GM21447 (cell line): ENCODE data around the gene KIF20B.
"Not testable (repeated sequence)": the region's sequence is repeated elsewhere in the genome, so short reads cannot be mapped to it uniquely, and the experiment has no call there.

Experiments used
- ATAC-seq: cut with Tn5 transposase; IDR thresholded peaks from one replicate; pipeline ENCODE4 v1.9.1; 2021; ENCODE audit not compliant: unreplicated experiment

The KIF20B gene

GRCh38 chr10:89690027-89690426 is 11.4 kb upstream of the KIF20B start:
- no peak for ATAC-seq

- ATAC-seq: no peak
Measured at GRCh38 chr10:89692416-89692815, 9.0 kb upstream of the KIF20B start.

GRCh38 chr10:89693176-89693575 is 8.2 kb upstream of the KIF20B start:
- ATAC-seq: no peak

GRCh38 chr10:89695307-89695706 is 6.1 kb upstream of the KIF20B start:
- no peak for ATAC-seq

GRCh38 chr10:89697946-89698345 is 3.4 kb upstream of the KIF20B start:
- ATAC-seq: no peak

GRCh38 chr10:89699581-89700064 is 1.8 kb upstream of the KIF20B start:
- ATAC-seq: no peak

DNA sequence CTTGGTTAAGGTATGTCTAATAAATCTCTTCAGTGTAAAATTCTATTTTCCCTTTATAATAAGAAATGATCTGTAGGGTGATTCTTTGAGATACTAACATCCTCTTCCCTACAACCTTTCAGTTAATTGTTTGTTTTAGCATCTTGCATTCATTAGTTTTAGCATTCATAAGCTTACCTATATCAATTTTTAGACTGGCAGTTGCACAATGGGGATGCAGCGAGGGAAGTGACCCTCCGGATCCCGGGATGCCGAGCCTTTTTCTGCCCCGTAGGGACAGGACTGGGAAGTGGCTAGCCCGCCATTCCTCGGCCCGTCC is 508 bp upstream of the KIF20B start:
- no peak for ATAC-seq

DNA sequence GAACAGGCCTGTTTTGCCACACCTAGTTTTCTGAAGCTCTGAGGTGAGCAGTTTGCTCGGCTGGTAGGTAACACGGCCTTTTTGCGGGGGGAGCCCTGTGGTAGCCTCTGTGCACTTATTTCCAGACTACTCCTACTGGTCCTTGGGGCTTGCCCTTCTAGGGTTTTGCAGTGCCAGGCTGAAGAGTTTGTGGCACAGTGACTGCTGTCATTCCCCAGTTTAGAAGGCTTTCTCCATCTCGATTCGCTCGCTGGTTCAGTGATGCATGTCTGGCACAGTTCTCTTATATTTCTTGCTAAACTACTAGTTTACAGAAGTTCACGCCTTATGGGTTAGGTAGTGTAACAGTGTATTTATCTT is 711 bp downstream of the KIF20B start:
- no peak for ATAC-seq

DNA sequence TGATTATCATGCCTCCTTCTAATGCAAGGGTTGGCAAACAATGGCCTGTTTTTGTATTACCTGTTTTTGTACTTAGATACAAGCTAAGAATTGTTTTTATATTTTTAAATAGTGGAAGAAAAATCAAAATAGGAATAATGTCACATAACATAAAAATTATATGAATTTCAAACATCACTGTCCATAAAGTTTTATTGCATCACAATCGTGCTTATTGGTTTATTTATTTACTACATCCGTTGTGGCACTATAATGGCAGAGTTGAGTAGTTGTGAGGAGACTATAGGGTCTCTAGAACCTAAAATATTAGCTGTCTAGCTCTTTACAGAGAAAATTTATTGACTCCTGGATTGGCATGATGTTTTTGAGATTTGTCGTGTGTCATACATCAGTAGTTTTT is 4.1 kb downstream of the KIF20B start:
- no peak for ATAC-seq

- no peak for ATAC-seq
Measured at GRCh38 chr10:89706011-89706410, 4.6 kb downstream of the KIF20B start.

DNA sequence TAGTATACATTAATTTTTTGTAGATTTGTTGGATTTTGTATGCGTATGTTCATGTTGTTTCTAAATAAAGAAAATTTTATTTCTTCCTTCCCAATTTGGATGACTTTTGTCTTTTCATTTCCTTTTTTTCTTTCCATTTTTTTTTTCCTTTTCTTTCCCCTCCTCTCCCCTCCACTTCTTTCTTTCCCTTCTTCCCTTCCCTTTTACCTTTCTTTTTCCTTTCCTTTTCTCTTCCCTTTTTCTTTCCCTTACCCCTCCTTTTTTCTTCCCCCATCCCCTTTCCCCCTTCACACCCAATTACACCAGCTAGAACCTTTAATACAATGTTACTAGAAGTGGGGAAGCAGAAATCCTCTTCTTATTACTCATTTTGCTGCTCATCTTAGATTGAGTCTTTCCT is 6.0 kb downstream of the KIF20B start:
- no peak for ATAC-seq

DNA sequence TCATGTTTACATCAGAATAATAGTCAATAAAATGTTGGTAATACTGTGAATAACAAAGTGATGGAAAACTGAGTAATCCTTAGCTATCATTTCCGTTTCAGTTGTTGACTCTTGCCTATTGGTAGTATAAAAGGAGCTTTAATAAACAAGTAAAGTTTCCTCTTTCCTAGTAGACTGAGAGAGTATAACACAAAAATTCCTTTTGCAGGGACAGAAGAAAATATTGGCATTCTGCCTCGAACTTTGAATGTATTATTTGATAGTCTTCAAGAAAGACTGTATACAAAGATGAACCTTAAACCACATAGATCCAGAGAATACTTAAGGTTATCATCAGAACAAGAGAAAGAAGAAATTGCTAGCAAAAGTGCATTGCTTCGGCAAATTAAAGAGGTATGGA is 9.4 kb downstream of the KIF20B start:
- ATAC-seq: no peak

GRCh38 chr10:89734616-89735015 is 33.2 kb downstream of the KIF20B start:
- ATAC-seq: no peak

DNA sequence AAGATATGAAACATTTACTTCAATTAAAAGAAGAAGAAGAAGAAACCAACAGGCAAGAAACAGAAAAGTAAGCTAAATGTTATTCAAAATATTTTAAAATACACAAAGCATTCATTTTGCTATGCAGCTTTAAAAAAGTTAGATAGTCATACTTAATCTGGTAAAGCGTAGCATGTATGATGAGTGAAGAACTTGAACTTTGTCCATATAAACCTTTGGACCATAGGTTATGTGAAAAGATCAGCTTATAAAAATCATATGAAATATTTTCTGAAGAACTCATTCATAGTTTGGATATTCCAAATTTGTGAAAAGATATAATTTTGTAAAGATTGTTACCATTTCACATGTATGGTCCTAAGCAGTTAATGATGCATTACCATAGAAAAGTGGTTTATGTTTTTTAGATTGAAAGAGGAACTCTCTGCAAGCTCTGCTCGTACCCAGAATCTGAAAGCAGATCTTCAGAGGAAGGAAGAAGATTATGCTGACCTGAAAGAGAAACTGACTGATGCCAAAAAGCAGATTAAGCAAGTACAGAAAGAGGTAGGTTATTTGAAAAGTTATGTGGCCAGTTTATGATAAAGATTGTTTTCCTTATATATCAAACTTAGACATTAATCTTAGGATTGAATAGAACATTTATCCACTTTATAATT is 37.3 kb downstream of the KIF20B start:
- ATAC-seq: peak; percentile 98

- ATAC-seq: no peak
Measured at GRCh38 chr10:89741126-89741762, 39.9 kb downstream of the KIF20B start.

DNA sequence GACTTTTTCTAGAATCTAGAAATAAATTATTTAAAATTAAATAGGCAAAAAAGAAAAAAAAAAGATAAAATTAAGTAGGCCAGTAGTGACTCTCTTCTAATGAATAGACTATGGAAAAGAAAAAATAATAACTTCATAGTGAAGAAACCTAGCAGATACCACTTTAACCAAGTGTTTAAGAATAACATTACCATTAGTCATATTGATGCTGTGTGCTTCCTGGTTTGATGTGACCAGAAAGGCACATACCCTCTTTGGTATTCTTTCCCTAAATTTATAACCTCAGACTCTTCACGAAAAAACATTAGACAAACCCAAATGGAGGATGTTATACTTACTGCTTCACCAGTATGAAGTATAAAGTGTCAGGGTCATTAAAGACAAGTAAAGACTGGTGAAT is 42.6 kb downstream of the KIF20B start:
- ATAC-seq: no peak

- ATAC-seq: no peak
Measured at GRCh38 chr10:89745903-89746302, 44.5 kb downstream of the KIF20B start.

DNA sequence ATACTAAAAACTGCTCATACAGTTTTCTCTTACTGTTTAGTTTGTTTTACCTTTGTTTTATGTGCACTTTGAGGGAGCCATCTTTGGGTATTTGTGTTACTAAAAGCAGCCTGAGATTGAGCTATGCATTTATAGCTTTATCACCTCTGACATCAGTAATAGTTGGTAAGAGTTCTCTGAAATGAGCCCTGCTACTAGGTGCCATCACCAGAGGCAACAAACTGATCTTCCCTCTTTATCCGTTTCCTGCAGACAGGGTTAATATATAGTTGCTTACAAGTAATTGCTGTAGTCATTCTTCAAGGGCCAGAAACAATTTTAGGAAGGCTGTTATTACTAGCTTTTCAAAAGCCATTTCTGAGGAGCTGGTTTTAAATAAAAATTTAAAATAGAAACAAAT is 49.1 kb downstream of the KIF20B start:
- no peak for ATAC-seq

GRCh38 chr10:89755374-89755773 is 54.0 kb downstream of the KIF20B start:
- no peak for ATAC-seq

GRCh38 chr10:89759531-89759930 is 58.1 kb downstream of the KIF20B start:
- no peak for ATAC-seq

DNA sequence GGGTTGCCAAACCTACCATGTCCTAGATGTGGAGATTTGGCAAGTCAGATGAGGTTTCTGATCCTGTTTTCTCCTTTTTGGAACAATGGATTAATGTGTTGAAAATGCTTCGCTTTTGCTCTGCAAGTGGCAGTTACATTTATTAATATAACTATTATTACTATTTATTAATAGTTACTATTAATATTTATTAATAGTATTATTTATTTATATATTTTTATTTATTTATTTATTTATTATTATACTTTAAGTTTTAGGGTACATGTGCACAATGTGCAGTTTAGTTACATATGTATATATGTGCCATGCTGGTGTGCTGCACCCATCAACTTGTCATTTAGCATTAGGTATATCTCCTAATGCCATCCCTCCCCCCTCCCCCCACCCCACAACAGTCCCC is 62.3 kb downstream of the KIF20B start:
- not testable (repeated sequence) for ATAC-seq

- ATAC-seq: no peak
Measured at GRCh38 chr10:89771684-89772083, 70.3 kb downstream of the KIF20B start.

- no peak for ATAC-seq
Measured at GRCh38 chr10:89773081-89773480, 71.7 kb downstream of the KIF20B start.
